ENCODE measurements around the gene LRP1B. TPM values are rescaled to one million over a fixed set of nuclear protein-coding genes. Genes with fewer than 3 reads are reported as not detected.

The LRP1B gene
- total and polyA plus RNA-seq, 2 experiments from 2014 or later, result not detected

DNA sequence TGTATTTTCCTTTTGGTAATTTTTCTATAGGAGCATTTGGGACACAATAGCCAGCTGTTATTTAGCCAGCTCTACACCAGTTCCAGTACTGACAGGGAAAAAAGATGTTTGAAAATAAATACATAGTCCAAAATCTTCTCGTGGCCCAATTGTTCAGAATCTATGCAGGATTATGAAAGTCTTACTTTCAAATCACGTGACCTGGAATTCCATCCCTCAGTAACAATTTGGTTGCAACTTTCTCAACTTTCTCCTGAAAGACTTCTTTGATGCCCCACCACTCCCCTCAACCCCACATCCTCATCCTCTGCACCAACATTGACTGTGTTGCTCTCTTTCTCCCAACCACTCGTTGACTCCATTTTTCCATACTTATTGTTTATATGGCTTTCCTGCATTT lies 539.0 kb downstream of the LRP1B start:
- no peaks in the 10 kb centered on the region; the same call in 1 of the 2 replicates for H3K9me2 ChIP-seq (ENCODE audit: insufficient read depth)
- H2AFZ ChIP-seq, result no peak overlapping the region
- in situ Hi-C loops (cut with MboI), result no loop called here
- DNase-seq, result no peak
- H3K27ac ChIP-seq, result no peak overlapping the region
- no peaks in the 10 kb centered on the region for H3K36me3 ChIP-seq (ENCODE audit: low read depth)
- no peak overlapping the region for H3K4me3 ChIP-seq
- no peak for TF ChIP-seq EZH2phosphoT487 (IDR thresholded peaks at IDR 0.05; ENCODE audit: insufficient read depth, low read depth)
- TF ChIP-seq EZH2 (IDR thresholded peaks at IDR 0.05; ENCODE audit: insufficient read depth, poor library complexity, severe bottlenecking), result no peak
- no peaks in the 10 kb centered on the region for H3K9me3 ChIP-seq (ENCODE audit: low read depth)
- H3K4me1 ChIP-seq (ENCODE audit: insufficient read depth), result no peaks in the 10 kb centered on the region
- no peaks in the 10 kb centered on the region for H3K27me3 ChIP-seq (replicated peaks; ENCODE audit: insufficient read depth)
- no peak overlapping the region for H3K4me2 ChIP-seq (ENCODE audit: unreplicated experiment)
- no peaks in the 10 kb centered on the region for H4K20me1 ChIP-seq (ENCODE audit: insufficient read depth)
- 49 to 59% methylated on average over 3 of the region's 3 CpGs for WGBS, 2 experiments (ENCODE audit: low coverage in 1 of 2, low lambda C conversion rate in 2 of 2, missing lambda C conversion rate in 2 of 2)
- H3K79me2 ChIP-seq (ENCODE audit: insufficient read depth), result no peaks in the 10 kb centered on the region
- no peaks in the 10 kb centered on the region for H3F3A ChIP-seq (ENCODE audit: insufficient read depth)
- no peak overlapping the region for H3K9ac ChIP-seq

DNA sequence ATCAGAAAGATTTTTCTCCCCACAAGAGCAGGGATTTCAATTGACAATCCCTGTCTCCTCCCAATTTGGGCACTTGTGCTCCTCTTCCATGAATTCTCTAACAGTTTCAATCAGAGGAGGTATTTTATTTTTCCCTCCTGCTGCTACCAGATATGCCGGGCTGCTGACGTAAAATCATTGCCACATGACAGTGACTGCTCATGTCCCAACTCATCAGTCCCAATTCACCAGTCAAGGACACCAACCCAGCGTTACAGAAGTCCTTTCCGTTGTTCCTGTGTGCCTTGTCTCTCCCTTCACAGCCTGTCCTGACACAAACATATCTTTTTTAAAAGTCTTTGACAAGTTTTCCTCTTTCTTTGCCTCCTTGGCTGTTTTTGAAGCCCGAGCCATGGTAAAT lies 540.2 kb downstream of the LRP1B start:
- TF ChIP-seq EZH2 (IDR thresholded peaks at IDR 0.05; ENCODE audit: insufficient read depth, poor library complexity, severe bottlenecking) (no peak), EZH2phosphoT487 (IDR thresholded peaks at IDR 0.05; ENCODE audit: insufficient read depth, low read depth) (no peak)
- no peaks in the 10 kb centered on the region for H4K20me1 ChIP-seq (ENCODE audit: insufficient read depth)
- H3K9me2 ChIP-seq (ENCODE audit: insufficient read depth), result no peaks in the 10 kb centered on the region; the same call in 1 of the 2 replicates
- no peak overlapping the region for H3K27ac ChIP-seq
- no peaks in the 10 kb centered on the region for H3K36me3 ChIP-seq (ENCODE audit: low read depth)
- H2AFZ ChIP-seq, result no peak overlapping the region
- H3K4me1 ChIP-seq (ENCODE audit: insufficient read depth), result no peaks in the 10 kb centered on the region
- 28 to 30% methylated on average over 5 of the region's 5 CpGs for WGBS, 2 experiments (ENCODE audit: low coverage in 1 of 2, low lambda C conversion rate in 2 of 2, missing lambda C conversion rate in 2 of 2)
- DNase-seq, result no peak
- no peaks in the 10 kb centered on the region for H3K9me3 ChIP-seq (ENCODE audit: low read depth)
- H3K27me3 ChIP-seq (replicated peaks; ENCODE audit: insufficient read depth), result no peaks in the 10 kb centered on the region
- H3K9ac ChIP-seq, result no peak overlapping the region
- in situ Hi-C loops (cut with MboI), result no loop called here
- H3K79me2 ChIP-seq (ENCODE audit: insufficient read depth), result no peaks in the 10 kb centered on the region
- no peak overlapping the region for H3K4me2 ChIP-seq (ENCODE audit: unreplicated experiment)
- H3F3A ChIP-seq (ENCODE audit: insufficient read depth), result no peaks in the 10 kb centered on the region
- H3K4me3 ChIP-seq, result no peak overlapping the region

DNA sequence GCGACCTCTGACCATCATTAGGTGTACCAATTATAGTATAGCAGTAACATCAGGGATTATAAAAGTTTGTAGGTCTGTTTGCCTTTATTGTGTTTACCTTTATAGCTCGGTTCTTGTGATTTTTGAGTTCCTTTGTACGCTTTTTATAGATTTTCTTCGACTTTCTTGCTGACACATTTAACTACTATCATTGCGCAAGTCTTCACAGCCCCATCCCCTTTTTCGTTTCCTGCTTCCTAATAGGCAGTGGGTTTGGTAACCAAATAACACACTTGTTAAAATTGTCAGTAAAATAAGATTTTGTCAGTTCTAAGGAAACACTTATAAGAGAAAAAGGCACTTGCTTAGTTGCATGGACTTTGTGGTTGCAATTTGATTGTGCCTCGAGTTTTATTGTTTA lies 541.5 kb downstream of the LRP1B start:
- Histone ChIP-seq H3K9ac (no peak overlapping the region), H3K4me2 (ENCODE audit: unreplicated experiment) (no peak overlapping the region), H3K36me3 (ENCODE audit: low read depth) (no peaks in the 10 kb centered on the region), H3F3A (ENCODE audit: insufficient read depth) (no peaks in the 10 kb centered on the region), H3K27me3 (replicated peaks; ENCODE audit: insufficient read depth) (no peaks in the 10 kb centered on the region), H3K27ac (no peak overlapping the region), H3K4me1 (ENCODE audit: insufficient read depth) (no peaks in the 10 kb centered on the region), H4K20me1 (ENCODE audit: insufficient read depth) (no peaks in the 10 kb centered on the region), H3K4me3 (no peak overlapping the region), H2AFZ (no peak overlapping the region), H3K79me2 (ENCODE audit: insufficient read depth) (no peaks in the 10 kb centered on the region), H3K9me2 (ENCODE audit: insufficient read depth) (no peaks in the 10 kb centered on the region), H3K9me3 (ENCODE audit: low read depth) (no peaks in the 10 kb centered on the region)
- in situ Hi-C loops (cut with MboI), result no loop called here
- no peak for DNase-seq
- WGBS, 2 experiments (ENCODE audit: low coverage in 1 of 2, low lambda C conversion rate in 2 of 2, missing lambda C conversion rate in 2 of 2), result 43 to 52% methylated on average over 7 of the region's 7 CpGs
- TF ChIP-seq EZH2 (IDR thresholded peaks at IDR 0.05; ENCODE audit: insufficient read depth, poor library complexity, severe bottlenecking), result no peak
- TF ChIP-seq EZH2phosphoT487 (IDR thresholded peaks at IDR 0.05; ENCODE audit: insufficient read depth, low read depth), result no peak

DNA sequence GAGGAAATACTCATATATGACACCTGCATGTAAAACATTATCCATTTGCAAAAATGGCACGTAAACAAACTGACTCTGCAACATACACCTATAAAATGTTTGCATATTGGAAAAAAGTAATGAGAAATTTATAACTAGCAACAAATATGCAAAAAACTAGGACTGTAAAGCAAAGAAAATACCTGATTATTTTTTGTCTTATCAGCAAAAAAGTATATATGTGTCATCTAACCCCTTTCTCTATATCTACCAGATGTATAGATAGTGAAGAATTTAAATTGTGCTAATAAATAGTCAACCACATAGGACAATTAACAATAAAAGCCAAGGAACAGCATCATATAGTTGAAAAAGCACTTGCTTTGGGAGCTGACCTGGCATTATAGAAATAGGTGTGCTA lies 543.8 kb downstream of the LRP1B start:
- Histone ChIP-seq H3K9me2 (ENCODE audit: insufficient read depth) (no peaks in the 10 kb centered on the region), H3K27ac (no peak overlapping the region), H3K79me2 (ENCODE audit: insufficient read depth) (no peaks in the 10 kb centered on the region), H3K4me2 (ENCODE audit: unreplicated experiment) (no peak overlapping the region), H3K4me1 (ENCODE audit: insufficient read depth) (no peaks in the 10 kb centered on the region), H3K9me3 (ENCODE audit: low read depth) (no peaks in the 10 kb centered on the region), H3K27me3 (replicated peaks; ENCODE audit: insufficient read depth) (no peaks in the 10 kb centered on the region), H2AFZ (no peak overlapping the region), H3F3A (ENCODE audit: insufficient read depth) (no peaks in the 10 kb centered on the region), H3K9ac (no peak overlapping the region), H4K20me1 (ENCODE audit: insufficient read depth) (no peaks in the 10 kb centered on the region), H3K4me3 (no peak overlapping the region), H3K36me3 (ENCODE audit: low read depth) (no peaks in the 10 kb centered on the region)
- TF ChIP-seq EZH2phosphoT487 (IDR thresholded peaks at IDR 0.05; ENCODE audit: insufficient read depth, low read depth) (no peak), EZH2 (IDR thresholded peaks at IDR 0.05; ENCODE audit: insufficient read depth, poor library complexity, severe bottlenecking) (no peak)
- DNase-seq, result no peak
- in situ Hi-C loops (cut with MboI), result no loop called here
- 50 to 58% methylated on average over 1 of the region's 1 CpG for WGBS, 2 experiments (ENCODE audit: low coverage in 1 of 2, low lambda C conversion rate in 2 of 2, missing lambda C conversion rate in 2 of 2)

DNA sequence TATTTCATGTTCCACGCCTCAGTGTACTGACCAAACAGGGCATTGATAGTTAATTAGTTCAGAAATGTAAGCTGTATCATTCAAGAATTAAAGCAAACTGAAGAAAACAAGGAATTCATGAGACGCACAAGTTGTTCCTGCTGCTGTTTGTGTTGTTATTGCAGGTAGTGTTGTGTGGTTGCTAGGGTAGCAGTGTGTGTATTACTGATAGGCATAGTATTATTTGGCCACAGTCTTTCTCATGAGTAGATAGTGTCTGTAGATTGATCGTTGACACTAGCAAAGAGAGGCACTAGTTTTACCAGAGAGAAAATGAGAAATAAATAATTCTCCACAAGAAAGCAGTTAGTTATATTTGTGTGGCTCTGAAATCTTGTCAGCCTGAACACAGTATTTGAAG lies 548.6 kb downstream of the LRP1B start:
- Histone ChIP-seq H4K20me1 (ENCODE audit: insufficient read depth) (no peaks in the 10 kb centered on the region), H3K79me2 (ENCODE audit: insufficient read depth) (no peaks in the 10 kb centered on the region), H3K27me3 (replicated peaks; ENCODE audit: insufficient read depth) (no peaks in the 10 kb centered on the region), H2AFZ (no peak overlapping the region), H3F3A (ENCODE audit: insufficient read depth) (no peaks in the 10 kb centered on the region), H3K4me2 (ENCODE audit: unreplicated experiment) (no peak overlapping the region), H3K9me2 (ENCODE audit: insufficient read depth) (no peaks in the 10 kb centered on the region), H3K36me3 (ENCODE audit: low read depth) (no peaks in the 10 kb centered on the region), H3K4me3 (no peak overlapping the region), H3K9me3 (ENCODE audit: low read depth) (no peaks in the 10 kb centered on the region), H3K27ac (no peak overlapping the region), H3K4me1 (ENCODE audit: insufficient read depth) (no peaks in the 10 kb centered on the region), H3K9ac (no peak overlapping the region)
- TF ChIP-seq EZH2phosphoT487 (IDR thresholded peaks at IDR 0.05; ENCODE audit: insufficient read depth, low read depth) (no peak), EZH2 (IDR thresholded peaks at IDR 0.05; ENCODE audit: insufficient read depth, poor library complexity, severe bottlenecking) (no peak)
- WGBS, 2 experiments (ENCODE audit: low coverage in 1 of 2, low lambda C conversion rate in 2 of 2, missing lambda C conversion rate in 2 of 2), result 43 to 46% methylated on average over 3 of the region's 3 CpGs
- DNase-seq, result no peak
- in situ Hi-C loops (cut with MboI), result no loop called here
